NB4 (cell line): Measurements from ENCODE around the gene GRIK4.

Source experiments
- CTCF ChIP-seq: IDR thresholded peaks from one replicate; pipeline ENCODE4 v1.5.1; 2012; ENCODE audit warnings: low read depth, low read length
- POLR2A ChIP-seq: IDR thresholded peaks from 2 replicates; pipeline ENCODE4 v1.6.1; 2011; ENCODE audit warnings: mild to moderate bottlenecking; ENCODE audit not compliant: insufficient read length; ENCODE audit errors: extremely low read depth

DNA sequence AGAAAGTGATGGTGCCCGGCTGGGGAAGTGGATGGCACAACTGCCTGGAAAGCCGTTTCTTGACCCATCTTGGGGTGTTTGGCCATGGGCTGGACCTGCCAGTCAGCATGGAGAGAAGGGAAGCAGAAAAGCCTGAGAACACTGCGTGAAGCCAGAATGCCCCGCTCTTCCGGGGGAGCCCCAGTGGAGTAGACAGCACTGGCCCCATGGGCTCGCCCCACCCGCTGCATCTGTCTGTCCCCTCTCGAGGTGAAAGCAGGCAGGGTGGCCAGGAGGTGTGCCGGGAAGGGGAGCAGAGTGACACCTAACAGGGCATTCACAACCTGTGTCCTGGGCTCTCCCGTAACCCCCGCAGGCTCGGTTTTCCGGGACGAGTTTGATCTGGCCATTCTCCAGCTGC, 455.3 kb downstream of the GRIK4 start:
- TF ChIP-seq CTCF (no peak), POLR2A (no peak)
